HG02981 (cell line): ENCODE results near the gene ITGA11.

Source experiments
- ATAC-seq: cut with Tn5 transposase; IDR thresholded peaks from one replicate; pipeline ENCODE4 v1.9.1; 2021; ENCODE audit warnings: mild to moderate bottlenecking, moderate library complexity; ENCODE audit not compliant: unreplicated experiment

Gene ITGA11

DNA sequence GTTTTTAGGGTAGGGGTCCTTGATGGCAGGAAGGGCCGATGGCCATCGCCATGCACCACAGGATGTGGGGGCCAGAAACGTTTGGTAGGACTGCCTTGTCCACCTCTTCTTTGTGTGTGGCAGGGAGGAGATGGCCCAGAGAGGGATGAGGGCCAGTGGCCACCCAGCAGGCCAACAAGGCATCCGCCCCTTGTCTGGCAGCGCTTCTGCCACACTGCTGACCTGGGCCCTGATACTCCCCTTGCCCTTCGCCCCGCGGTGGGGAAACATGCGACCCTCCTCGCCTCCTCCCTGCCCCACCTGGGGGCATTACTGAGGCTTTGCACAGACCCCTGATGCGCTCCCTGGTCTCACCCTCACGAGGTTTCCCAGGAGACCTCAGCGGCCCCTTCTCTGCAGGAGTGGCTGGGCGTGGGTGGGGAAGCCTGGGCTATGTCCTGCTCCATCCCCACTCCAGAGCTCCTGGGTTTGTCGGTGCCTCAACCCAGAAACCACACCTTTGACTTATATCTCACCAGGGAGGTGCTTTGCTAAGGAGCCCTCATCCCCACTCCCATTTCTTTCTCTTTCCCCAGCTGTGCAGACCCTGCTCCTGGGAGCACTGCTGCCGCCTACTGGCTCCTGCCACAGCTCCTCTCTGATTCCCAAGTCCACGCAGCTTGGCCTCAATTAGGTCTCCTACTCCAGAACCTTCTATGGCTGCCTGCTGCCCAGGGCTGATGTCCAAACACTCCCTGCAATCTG, 115.7 kb downstream of the ITGA11 start:
- no peak for ATAC-seq

DNA sequence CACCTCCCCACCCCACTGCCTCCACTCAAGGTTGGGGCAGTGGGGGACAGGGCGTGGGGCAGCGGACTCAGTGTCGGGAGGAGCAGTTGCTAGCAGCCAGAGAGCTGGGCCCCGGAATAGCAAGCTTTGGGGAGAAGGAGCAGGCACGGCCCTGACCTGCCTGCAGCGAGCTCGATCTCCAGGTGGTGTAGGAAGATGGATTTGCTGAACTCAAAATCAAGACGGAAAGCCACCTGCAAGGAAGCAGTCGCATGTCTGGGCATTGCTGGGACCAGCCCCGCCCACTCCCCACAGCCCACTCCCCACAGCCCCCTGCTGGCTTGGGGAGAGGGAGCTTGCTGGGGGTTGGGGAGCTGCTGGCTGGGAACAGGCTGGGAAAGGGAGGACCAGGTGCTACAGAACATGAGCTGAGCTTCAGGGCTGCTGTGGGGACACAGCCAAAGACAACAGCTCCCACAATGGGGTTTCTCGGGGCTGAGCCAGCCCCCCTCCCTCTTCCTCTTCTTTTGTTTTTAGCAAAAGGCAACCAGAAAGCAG, 116.4 kb downstream of the ITGA11 start:
- no peak for ATAC-seq

DNA sequence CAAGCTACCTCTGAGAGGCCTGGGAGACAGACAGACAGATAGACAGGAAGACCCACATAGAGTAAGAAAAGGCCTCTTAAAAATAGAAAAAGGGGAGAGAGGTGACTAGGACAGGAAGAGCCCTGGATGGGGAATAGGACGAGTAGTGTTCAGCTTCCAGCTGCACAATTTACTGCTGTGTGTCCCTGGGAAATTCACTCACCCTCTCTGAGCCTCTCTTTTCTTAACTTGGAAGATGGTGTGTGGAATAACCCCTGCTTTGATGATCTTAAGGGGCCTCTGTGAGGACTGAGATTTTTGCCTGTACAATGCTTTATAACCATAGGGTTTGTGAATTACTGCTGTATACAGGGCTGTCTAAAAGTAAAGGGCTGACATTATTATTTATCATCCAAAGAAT, 116.9 kb downstream of the ITGA11 start:
- no peak for ATAC-seq

DNA sequence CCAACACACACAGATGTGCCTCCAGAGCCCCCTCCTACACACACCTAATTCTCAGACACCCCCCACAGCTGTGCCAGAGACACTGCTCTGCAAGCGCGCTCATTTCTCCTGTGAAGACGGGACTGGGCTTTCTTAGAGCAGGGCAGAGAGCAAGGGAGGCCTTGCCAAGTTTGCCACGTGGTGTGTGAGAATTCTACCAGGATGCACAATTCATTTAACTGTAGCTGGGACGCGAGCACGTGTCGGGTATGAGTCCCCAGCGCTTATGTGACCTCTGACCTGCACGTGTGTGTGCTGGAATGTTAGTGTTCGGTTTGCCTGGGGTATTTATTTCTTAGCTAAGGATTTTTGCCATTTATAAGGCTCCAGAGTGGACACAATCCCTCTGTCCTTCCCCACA, 117.4 kb downstream of the ITGA11 start:
- ATAC-seq: no peak

DNA sequence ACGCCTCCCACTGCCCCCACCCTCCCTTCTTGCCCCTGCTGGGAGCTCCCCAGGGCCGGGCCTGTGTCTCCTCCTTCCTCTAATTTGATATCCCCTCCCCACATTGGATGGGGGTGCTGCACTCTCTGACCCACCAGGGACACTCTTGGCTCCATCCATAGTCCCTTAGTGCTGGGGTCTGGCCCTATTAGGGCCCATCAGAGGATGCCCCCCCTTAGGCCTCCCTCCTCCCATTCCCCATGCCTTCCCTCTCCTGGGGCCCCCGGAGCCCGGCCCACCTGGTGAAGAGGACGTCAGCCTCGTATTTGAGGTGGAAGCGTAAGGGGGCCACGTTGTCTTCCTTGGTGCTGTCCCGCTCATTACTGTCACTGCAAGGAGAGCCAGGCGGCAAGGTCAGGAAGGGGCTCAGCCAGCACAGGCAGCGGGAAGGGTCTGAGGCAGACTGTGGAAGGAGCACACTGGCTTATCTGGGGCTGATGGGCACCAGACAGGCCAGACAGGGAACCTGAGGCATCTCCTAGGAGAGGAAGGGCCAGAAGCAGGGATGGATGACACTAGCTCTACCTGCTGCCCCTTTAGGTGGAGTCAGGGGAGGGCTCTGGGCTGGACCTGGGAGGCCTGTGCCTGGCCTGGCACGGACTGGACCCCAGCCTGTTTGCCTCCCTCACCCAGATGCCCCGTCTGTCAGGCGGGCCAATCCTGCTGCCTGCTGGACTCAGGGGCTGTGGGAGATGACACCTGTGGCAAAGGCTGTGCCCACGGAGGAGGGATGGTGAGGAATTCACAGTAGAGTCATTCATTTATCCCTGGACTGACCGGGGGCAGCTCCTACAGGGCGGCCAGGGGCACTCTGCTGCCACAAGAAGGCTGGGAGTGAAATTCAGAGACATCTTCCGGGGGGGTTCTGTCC, 118.2 kb downstream of the ITGA11 start:
- no peak for ATAC-seq

DNA sequence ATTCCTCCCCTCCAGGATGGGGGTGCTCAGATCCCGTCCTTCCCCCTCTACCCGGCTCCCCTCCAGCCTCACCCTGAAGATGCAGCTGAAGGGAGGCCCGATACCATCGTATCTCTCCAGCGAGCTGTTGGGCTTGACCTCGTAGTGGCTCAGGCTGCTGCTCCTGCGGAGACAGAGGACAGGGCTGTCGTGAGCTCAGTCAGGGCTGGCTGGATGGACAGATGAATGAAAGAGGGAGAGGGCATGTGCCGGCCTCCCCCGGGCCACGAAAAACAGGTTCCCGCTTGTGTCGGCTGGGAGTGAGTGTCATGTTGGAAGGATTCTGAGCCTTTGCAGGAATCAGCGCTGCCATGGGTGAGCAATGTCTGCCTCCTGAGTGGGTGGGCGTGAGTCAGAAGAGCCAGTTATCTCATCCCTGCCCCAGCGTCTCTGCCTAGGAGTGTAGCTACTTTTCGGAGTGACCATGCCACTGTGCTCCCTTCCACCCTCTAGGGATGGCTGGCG, 119.2 kb downstream of the ITGA11 start:
- ATAC-seq: no peak

DNA sequence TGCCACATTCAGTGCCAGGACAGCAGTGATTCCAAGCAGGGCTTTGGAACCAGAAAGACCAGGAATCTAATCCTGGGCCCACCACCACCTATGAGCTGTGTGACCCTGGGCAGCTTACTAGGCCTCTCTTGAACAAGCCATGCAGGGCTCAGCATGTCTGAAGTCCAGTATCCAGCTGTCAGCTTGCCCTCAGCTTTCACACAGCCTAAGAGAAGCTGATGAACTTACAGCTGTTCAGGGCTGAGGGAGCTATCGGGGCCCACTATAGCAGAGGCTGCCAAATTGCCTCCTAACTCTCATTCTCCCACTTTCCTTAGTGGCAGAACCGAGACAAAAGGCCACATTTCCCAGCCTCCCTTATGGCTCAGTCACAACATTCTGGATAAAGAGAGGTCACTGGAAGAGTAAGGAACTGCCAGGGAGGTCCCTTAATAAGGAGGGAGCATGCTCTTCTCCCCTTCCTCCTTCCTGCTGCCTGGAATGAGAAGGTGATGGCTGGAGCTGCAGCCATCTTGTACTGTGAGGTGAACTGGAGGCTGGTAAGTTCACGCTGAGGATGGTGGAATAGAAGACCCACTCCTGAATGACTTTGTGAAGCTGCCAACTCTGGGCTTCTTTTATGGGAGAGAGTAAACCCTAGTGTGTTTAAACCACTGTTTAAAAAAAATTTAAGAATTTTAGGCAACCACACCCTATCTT, 120.0 kb downstream of the ITGA11 start:
- ATAC-seq: no peak

DNA sequence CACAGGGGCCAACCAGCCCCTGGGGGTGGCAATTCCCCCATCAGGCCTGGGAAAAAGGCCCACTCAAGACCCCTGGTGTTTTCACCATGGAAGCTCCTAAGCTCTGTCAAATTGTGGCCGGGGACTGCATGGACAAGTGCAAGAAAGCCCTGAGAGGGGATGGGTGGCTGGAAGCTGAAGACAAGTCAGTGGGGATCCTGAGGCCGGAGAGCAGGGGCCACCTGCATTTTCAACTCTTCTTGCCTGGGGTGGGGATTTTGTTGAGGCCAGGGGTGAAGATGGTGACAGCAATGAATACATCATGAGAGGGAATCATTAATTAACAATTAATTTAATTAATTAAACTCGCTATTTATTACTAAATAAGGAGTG, 120.5 kb downstream of the ITGA11 start:
- no peak for ATAC-seq

DNA sequence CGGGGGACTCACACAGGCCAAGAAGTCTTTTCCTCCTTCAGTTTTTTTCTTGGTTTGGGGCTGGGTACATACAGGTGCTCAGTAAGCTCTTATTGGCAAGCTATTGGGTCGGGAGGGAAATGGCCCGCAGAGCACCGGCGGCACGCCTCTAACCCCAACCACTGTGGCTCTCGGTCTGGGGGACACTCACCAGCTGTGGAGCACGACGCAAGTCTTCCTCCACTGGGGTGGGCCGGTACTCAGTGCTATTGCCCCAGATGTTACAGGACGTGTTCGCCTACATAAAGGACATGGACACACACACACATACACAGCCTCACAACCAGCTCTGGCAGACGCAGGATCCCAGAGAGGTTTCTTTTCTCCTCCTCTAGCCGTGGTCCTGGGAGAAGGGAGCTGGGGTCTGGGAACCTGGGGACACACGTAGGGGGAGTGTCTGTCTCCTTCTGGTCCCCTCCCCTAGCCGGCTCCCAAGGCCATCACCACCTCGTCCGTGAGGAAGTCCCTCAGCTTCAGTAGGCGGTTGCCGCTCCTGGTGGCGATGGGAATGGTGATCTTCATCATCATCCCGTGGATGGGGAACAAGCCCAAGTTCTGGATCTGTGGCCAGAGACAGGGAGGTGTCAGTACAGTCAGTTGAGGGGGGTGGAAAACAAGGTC, 121.0 kb downstream of the ITGA11 start:
- no peak for ATAC-seq

DNA sequence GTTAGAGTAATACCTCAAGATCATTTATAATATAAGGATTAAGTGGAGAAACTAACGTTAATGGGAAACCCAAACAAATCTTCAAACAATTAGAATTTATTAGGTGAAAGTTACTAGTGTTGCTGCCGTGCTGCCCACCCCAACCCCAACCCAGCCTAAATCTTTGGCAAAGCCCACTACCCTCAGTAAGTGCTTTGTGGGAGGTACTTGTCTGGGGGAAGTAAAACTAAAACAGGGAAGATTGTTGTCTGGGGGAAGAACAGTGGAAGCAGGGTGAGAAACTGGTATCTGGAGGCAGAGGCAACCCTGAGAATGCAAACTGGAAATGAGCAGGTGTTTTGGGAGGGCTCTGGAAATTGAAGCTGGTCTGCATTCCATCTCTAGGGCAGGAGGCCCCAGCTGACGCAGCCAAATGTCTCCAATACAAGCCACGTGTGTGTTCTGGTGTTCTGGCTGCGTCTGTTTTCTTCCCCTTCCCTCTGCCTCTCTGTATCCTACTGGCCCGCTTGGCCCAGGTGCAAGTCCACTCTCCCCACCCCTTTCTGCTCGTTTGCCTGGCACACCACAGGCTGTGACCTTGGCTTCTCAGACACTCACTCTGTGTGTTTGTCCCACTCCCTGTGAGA, 121.7 kb downstream of the ITGA11 start:
- ATAC-seq: no peak

DNA sequence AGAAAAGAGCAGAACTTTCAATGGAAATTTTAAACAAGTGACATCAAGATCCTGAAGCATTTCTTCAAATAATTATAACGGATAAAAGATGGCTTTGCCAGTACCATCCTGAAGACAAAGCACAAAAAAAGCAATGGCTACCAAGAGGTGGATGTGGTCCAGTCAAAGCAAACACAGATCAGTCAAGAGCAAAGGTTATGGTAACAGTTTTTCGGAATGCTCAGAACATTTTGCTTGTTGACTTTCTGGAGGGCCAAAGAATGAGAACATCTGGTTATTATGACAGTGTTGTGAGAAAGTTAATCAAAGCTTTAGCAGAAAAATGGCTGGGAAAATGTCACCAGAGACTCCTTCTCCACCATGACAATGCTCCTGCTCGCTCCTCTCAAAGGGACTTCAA, 122.9 kb downstream of the ITGA11 start:
- ATAC-seq: no peak

DNA sequence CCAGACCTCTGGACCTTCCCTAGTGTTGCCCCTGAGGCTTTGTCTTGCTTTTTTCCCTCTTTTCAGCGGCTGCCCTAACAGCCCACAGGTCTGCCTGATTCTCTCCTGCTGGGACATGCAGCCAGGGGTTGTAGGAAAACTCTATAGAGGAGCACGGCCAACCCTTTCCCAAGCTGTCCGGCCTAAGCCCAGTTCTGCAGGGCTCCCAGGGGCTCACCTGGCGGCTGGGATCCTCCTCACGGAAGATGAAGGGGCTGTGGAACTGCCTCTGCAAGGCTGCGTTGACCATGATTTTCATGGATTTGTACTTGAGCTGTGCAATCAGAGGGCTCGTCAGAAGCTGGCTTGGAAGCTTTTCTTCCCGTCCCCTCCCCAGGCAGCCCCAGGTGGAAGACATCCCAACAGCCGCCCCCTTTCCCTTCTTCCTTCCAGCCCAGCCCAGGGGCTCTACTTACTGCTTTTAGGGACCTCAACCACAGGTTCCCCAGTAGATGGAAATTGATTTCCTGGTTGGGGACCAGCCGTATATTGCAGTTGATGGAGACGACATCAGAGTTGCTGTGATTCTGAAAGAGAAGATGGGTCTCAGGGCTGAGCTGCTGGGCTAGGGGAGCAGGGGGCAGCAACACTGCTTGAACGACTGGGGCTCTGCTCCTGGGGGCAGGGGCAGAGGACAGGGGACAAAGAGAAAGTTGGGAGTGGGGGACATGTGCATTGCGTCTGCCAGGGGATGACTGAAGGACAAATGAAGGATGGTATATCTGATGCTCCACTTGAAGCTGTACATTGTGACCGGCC, 124.6 kb downstream of the ITGA11 start:
- no peak for ATAC-seq

DNA sequence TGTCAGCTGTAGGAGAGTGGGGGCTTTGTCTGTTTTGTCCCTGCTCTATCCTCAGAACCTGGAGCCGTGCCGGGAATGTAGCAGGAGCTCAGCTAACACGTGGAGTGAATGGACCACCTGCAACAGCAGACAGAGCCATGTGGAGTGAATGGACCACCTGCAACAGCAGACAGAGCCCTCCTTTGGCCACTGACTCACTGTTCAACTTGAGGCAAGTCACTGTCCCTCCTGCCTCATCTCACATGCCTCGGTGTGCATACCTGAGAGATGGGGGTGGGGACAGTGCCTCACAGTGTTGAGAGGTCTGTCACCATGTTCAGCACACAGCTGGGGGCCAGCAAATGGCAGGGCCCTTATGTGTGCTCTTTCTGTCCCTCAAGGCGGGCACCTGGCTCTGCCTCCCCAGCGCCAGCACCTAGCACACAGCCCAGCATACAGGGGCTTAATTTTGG, 126.5 kb downstream of the ITGA11 start:
- no peak for ATAC-seq

DNA sequence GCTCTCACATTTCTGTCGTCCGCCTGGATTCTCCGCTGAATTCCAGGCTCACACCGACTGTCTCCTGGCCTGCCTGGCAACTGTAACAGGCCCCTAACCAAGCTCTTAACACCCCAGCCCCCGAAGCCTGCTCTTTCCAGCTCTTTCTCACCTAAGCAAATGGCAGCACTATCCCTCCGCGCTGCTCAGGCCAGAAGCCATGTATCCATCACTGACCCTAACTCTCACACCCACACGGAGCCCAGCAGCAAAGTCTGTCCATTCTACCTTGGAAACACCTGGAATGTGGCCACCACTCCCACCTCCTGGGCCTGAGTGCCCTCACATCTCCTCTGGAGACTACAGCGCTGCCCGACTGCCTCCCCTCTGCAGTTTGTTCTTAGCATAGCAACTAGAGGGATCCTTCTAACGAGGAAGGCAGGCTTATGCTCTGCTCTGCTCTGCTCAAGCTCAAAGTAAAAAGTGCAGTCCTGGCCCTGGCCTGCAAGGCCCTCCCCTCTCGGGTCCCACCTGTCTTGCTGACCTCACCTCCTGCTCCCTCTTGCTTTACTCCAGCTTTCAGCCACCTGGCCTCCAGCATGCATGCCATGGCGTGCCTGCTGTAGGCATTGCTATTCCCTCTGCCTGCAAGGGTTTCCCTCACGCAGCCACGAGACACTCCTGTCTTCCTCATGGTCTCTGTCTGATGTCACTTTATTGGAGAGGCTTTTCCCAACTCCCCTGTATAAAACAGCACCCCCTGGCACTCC, 127.2 kb downstream of the ITGA11 start:
- ATAC-seq: no peak

DNA sequence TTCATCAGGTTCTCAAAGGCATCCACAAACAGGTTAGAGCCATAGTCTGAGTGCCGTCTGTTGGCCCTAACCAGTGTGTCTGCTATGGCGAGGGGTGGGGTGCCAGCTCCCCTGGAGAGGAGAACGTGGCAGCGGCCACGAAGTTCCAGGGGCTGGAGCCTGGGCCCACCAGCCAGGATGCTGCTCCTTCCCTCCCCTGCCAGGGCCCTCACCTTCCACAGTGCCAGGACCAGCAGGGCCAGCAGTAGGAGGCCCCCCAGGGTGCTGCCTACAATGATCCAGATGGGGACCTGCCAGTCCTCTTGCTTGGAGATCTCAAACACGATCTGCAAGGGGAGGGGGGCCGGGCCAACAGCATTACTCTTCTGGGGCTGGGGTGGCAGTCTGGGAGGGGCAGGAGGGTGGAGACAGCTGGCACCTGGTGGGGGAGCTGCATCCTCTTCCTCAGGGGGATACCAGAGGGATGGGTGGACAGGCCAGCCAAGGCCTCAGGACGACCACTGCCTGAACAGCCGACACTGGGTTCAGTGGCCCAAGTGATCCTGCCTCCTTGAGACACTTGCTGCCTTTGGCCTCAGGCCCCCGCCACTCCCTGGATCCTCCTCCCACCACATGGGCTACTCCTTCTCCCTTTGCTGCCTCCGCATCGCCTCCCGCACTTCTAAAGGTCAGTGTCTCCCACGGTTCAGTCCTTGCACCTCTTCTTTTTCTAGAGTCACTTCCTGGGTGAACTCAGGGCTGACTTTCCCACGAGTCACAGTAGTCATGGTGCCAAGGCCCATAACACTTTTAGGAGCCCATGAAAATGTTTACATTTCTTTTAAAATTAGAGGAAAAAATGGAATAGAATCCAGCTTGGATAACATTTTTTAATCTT, 128.2 kb downstream of the ITGA11 start:
- no peak for ATAC-seq

DNA sequence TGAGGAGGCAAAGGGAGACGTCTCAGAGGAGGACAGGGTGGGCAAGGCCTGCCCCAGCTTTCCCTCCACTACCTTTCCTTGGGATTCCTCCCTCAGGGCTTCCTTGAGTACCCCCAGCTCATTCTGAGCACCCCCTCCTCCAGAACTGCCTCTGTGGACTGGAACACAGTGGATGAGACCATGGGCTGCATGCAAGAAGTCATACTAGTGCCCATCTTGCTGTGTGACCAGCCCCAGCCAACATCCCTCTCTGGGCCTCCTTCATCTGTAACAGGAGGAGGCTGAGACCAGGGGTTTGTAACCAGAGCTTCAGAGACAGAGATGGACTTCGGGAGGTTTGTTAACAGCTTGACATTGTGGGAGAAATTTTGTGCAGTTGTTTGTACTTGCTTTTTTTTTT, 128.8 kb downstream of the ITGA11 start:
- no peak for ATAC-seq

DNA sequence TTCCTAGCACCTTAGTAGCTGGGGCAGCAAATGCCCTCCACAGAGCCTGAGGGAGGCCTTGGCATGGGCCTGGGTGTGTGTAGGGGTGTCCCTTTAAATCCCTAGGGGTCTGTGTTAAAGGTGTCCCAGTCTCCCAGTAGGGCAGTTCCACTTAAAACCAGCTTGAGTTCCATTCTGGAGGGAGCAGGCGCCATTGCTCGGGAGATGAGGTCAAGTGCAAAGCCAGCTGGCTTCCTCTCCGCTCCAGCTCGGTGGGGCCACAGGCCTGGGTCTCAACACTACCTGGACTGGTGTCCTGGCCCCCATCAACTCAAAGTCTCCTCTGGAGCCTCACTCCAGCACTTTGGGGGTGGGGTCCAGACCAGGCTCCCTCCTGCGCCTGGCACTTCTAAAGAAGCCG, 129.2 kb downstream of the ITGA11 start:
- ATAC-seq: no peak

DNA sequence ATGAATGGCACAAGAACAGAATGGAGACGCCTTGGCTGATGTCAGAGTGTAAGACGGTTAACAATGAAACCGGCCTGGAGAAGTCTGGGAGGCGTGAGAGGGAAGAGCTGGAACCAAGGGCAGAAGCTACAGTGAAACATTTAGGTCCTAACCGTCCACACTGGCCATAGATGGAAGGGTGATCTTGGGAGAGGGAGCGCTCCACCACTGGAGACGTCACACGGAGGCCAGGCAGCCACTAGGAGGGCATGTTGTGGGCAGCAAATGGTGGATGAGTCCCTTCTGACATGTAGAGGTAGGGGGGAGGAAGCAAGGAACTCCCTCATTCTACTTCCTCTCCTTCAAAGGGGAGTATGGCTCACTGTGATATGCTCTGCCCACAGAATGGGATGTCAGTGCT, 130.7 kb downstream of the ITGA11 start:
- ATAC-seq: no peak
